Lower leg skin (tissue), 4 donors: ENCODE results near the gene TCF7L1. TPM values are rescaled to one million over a fixed set of nuclear protein-coding genes. Genes with fewer than 3 reads are reported as not detected.

Experiments used
- DNase-seq, 2 donors: peaks; one replicate each; pipeline ENCODE4 v3.0.0-alpha.2; 2019; ENCODE audit warnings: low spot score in 2 of 2
- H3K4me3 ChIP-seq: fragments of 200-600 bp; sonication (generic); 2 replicates; pipeline ENCODE4 v1.5.1; 2017; ENCODE audit warnings: mild to moderate bottlenecking, low read depth; ENCODE audit not compliant: poor library complexity, severe bottlenecking
- CTCF ChIP-seq, 3 donors: fragments of 450-650 bp; IDR thresholded peaks; one replicate each; pipeline ENCODE4 v1.5.1; 2016; ENCODE audit warnings: antibody characterized with exemption in 3 of 3, mild to moderate bottlenecking in 3 of 3, moderate library complexity in 2 of 3
- POLR2A ChIP-seq, 2 donors: fragments of 450-650 bp; IDR thresholded peaks; one replicate each; pipeline ENCODE4 v1.6.1; 2016 to 2017; ENCODE audit warnings: antibody characterized with exemption in 2 of 2, mild to moderate bottlenecking in 1 of 2, moderate library complexity in 1 of 2
- WGBS, 2 donors: methylation state at CpG; one replicate each; pipeline ENCODE4 v1.1.5; 2018; 5-methylcytosine and 5-hydroxymethylcytosine counted together
- intact Hi-C: fragments of 100-400 bp; cut with DNase I; formaldehyde crosslinking; loops from one replicate; pipeline ENCODE4 v1.15.0; 2023; ENCODE audit warnings: low total_unique reads
- total RNA-seq, 4 donors: library from RNA; depleted of rRNA; stranded (reverse); fragments of >200 nt; gene quantifications; one replicate each; pipeline ENCODE4 v1.1.0, GENCODE V29; 2016

Gene TCF7L1
- total RNA-seq, 4 donors from 2014 or later: 0.67 to 4.8 (median 1.9) TPM

GRCh38 chr2:85133751-85134254, 611 bp downstream of the TCF7L1 start:
- H3K4me3 ChIP-seq: peak overlapping the region; percentile 60
- WGBS, 2 donors: 0 to 3% methylated on average over 6 to 39 of the region's 57 CpGs
- intact Hi-C loops: loop anchor here (5.0 kb wide), 1 partner anchor 153 kb away; no protein-coding TSS in a partner anchor
- TF ChIP-seq POLR2A (IDR thresholded peaks at IDR 0.05) (no peak), CTCF (IDR thresholded peaks at IDR 0.05) (no peak)
- peak; percentile 21 to 89 for DNase-seq

- peak in 1 of 2 donors; percentile 89 for DNase-seq
- intact Hi-C loops: loop anchor here (5.0 kb wide), 1 partner anchor 153 kb away; no protein-coding TSS in a partner anchor
- WGBS, 2 donors: 15 to 31% methylated on average over 13 to 28 of the region's 45 CpGs
- peak overlapping the region; percentile 60 for H3K4me3 ChIP-seq
- TF ChIP-seq POLR2A (IDR thresholded peaks at IDR 0.05) (no peak), CTCF (IDR thresholded peaks at IDR 0.05) (no peak)
Observed at GRCh38 chr2:85134255-85134895, 1.2 kb downstream of the TCF7L1 start.

- peak overlapping the region; percentile 60 for H3K4me3 ChIP-seq
- WGBS, 2 donors: 43 to 45% methylated on average over 34 to 46 of the region's 46 CpGs
- intact Hi-C loops: loop anchor here (5.0 kb wide), 1 partner anchor 152 kb away; no protein-coding TSS in a partner anchor
- TF ChIP-seq POLR2A (IDR thresholded peaks at IDR 0.05) (no peak), CTCF (IDR thresholded peaks at IDR 0.05) (no peak)
- no peak for DNase-seq
Observed at GRCh38 chr2:85134896-85135659, 1.9 kb downstream of the TCF7L1 start.

DNA sequence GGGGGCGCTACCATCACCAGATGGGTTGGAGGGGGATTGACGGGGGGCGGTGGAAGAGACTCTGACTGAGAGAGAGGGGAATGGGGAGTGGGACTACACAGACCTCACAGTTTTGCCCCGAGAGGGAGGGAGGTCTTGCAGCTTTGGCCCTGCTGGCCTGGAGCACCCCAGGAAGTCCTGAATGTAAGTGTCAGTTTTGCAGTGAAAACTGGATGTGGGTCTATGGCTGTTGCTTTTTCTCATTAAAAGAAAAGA, 2.4 kb downstream of the TCF7L1 start:
- WGBS, 2 donors: 82 to 88% methylated on average over 4 of the region's 4 CpGs
- no peak for TF ChIP-seq CTCF (IDR thresholded peaks at IDR 0.05)
- no peak for TF ChIP-seq POLR2A (IDR thresholded peaks at IDR 0.05)
- no peak for DNase-seq

GRCh38 chr2:85137156-85137555, 4.0 kb downstream of the TCF7L1 start:
- WGBS, 2 donors: 81 to 94% methylated on average over 1 of the region's 1 CpG
- H3K4me3 ChIP-seq: no peak overlapping the region
- TF ChIP-seq CTCF (IDR thresholded peaks at IDR 0.05): no peak
- TF ChIP-seq POLR2A (IDR thresholded peaks at IDR 0.05): no peak
- DNase-seq: no peak
- intact Hi-C loops: no loop called here

More for the DNA sequence above, 2.4 kb downstream of the TCF7L1 start:
- no peak overlapping the region for H3K4me3 ChIP-seq
- intact Hi-C loops: no loop called here
